HepG2 (cell line): Measurements from ENCODE around the gene XPO1. TPM values are rescaled to one million over a fixed set of nuclear protein-coding genes. Genes with fewer than 3 reads are reported as not detected.

Experiments used
- HBP1 ChIP-seq: IDR thresholded peaks from 2 replicates; pipeline ENCODE4 v1.6.1; 2016; ENCODE audit warnings: low read depth, control low read depth
- HNF4A ChIP-seq: sonication (generic); formaldehyde crosslinking; IDR thresholded peaks from 2 replicates; pipeline ENCODE4 v1.4.0; 2020; ENCODE audit warnings: missing genetic modification reagents
- ISL2 ChIP-seq: sonication (generic); formaldehyde crosslinking; IDR thresholded peaks from 2 replicates; pipeline ENCODE4 v1.5.0; 2020; ENCODE audit warnings: missing genetic modification reagents
- KDM1A ChIP-seq: IDR thresholded peaks from 2 replicates; pipeline ENCODE4 v1.6.1; 2016; ENCODE audit warnings: missing compliant biosample characterization
- LCORL ChIP-seq, 2 experiments: fragments of 450-650 bp in 1 of 2; sonication (generic) in 1 of 2; formaldehyde crosslinking in 1 of 2; IDR thresholded peaks; 2 replicates each; pipeline versions ENCODE4 v1.5.0 to v1.6.1; 2017 to 2020; ENCODE audit warnings: antibody characterized with exemption in 1 of 2, missing genetic modification reagents in 1 of 2
- MXI1 ChIP-seq: IDR thresholded peaks from 3 replicates; pipeline ENCODE4 v1.6.1; 2012; ENCODE audit warnings: low read depth, low read length, inconsistent platforms, borderline replicate concordance
- NFAT5 ChIP-seq: sonication (generic); formaldehyde crosslinking; IDR thresholded peaks from 2 replicates; pipeline ENCODE4 v1.4.0; 2020; ENCODE audit warnings: missing genetic modification reagents
- RNF219 ChIP-seq: sonication (generic); formaldehyde crosslinking; IDR thresholded peaks from 2 replicates; pipeline ENCODE4 v1.5.0; 2020; ENCODE audit warnings: mild to moderate bottlenecking, missing genetic modification reagents
- SIN3B ChIP-seq: fragments of 150-350 bp; IDR thresholded peaks from 2 replicates; pipeline ENCODE4 v1.6.1; 2014; ENCODE audit warnings: low read length
- SKI ChIP-seq: fragments of 450-650 bp; IDR thresholded peaks from one replicate; pipeline ENCODE4 v1.6.1; 2018; ENCODE audit warnings: mild to moderate bottlenecking; ENCODE audit not compliant: partially characterized antibody
- STAT5B ChIP-seq: sonication (generic); formaldehyde crosslinking; IDR thresholded peaks from 2 replicates; pipeline ENCODE4 v1.4.0; 2020; ENCODE audit warnings: missing genetic modification reagents
- TBL1XR1 ChIP-seq: fragments of 150-350 bp; IDR thresholded peaks from 2 replicates; pipeline ENCODE4 v1.6.1; 2014; ENCODE audit warnings: borderline replicate concordance, low read length; ENCODE audit not compliant: partially characterized antibody
- TOE1 ChIP-seq: sonication (generic); formaldehyde crosslinking; IDR thresholded peaks from 2 replicates; pipeline ENCODE4 v1.4.0; 2020; ENCODE audit warnings: mild to moderate bottlenecking, missing genetic modification reagents
- TP53 ChIP-seq: sonication (generic); formaldehyde crosslinking; conservative IDR thresholded peaks from 2 replicates; pipeline ENCODE4 v1.4.0; 2020; ENCODE audit warnings: missing genetic modification reagents
- ZNF10 ChIP-seq: sonication (generic); formaldehyde crosslinking; IDR thresholded peaks from 2 replicates; pipeline ENCODE4 v1.4.0; 2020; ENCODE audit warnings: mild to moderate bottlenecking, low read depth, missing genetic modification reagents, borderline replicate concordance
- ZNF17 ChIP-seq: sonication (generic); formaldehyde crosslinking; IDR thresholded peaks from 2 replicates; pipeline ENCODE4 v1.5.0; 2020; ENCODE audit warnings: mild to moderate bottlenecking, missing genetic modification reagents
- ZNF235 ChIP-seq: sonication (generic); formaldehyde crosslinking; IDR thresholded peaks from 2 replicates; pipeline ENCODE4 v1.8.1; 2023; ENCODE audit warnings: mild to moderate bottlenecking, missing genetic modification reagents, borderline replicate concordance
- ZNF24 ChIP-seq: fragments of 450-650 bp; IDR thresholded peaks from 2 replicates; pipeline ENCODE4 v1.6.1; 2017; ENCODE audit warnings: antibody characterized with exemption, mild to moderate bottlenecking
- polyA plus RNA-seq, 8 experiments: library from polyadenylated mRNA; depleted of rRNA in 3 of 8; stranded (reverse) in 7 of 8; unstranded in 1 of 8; fragments of >200 nt; fragmentation: Illumina TruSeq in 4 of 8; extraction: Trizol in 4 of 8; gene quantifications; 2 replicates each; pipeline versions ENCODE4 v1.2.1 to v1.2.3, GENCODE V29; 2011 to 2016; ENCODE audit warnings: low read depth in 4 of 8, missing spikeins in 1 of 8, mixed read lengths in 1 of 8; ENCODE audit not compliant: insufficient read depth in 1 of 8
- total RNA-seq, 5 experiments: library from RNA; depleted of rRNA; stranded (reverse); fragments of >200 nt; fragmentation: Illumina TruSeq; extraction: Trizol; gene quantifications; 2 replicates each; pipeline ENCODE4 v1.2.3, GENCODE V29; 2016; ENCODE audit warnings: low read depth in 1 of 5
- TF ChIP-seq, protein P1 (sequence below): sonication (generic); formaldehyde crosslinking; IDR thresholded peaks from 2 replicates; pipeline ENCODE4 v1.8.1; 2023; ENCODE audit warnings: mild to moderate bottlenecking, missing genetic modification reagents

Gene XPO1
- total and polyA plus RNA-seq, 2 of the 13 experiments (the other 11 are each of a cell fraction or from before 2014, with no cell fraction given): 67.4 to 212 TPM

DNA sequence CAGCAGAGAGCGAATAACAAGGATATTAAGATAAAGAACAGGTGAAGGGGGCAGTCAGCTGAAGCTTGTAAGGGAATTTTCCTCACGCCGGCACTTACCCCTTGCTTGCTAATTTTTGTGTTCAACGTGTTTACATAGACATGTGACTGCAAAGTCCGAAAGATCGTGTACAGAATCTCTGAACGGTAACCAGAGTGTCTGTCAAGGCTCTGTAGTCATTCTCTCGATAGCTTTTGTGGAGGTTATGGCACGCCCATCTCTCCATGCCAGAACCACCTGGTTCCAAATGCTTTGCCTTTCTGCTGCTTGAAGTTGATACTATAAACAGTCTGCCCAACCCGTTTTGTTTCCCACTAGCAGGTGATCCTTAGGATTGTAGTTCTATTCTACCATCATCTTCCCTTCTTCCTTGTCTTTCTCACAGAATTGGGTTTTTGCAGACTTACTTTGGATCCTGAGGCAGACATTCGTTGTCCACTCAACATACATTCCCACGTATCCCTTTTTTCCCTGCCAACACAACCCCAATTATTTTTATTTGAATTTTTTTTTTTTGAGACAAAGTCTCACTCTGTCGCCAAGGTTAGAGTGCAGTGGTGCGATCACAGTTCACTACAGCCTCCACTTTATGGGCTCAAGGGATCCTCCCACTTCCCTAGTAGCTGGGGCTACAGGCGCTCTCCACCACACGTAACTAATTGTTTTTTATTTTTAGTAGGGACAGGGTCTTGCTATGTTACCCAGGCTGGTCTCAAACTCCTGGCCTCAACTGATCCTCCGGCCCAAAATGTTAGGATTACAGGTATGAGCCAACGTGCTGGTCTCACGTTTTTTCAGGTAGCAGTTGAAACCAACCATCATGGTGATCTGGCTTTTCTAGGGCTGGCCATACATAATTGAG is 66.0 kb downstream of the XPO1 start (continued):
- TF ChIP-seq HBP1 (peak; percentile 50; the same call in 1 of the 2 replicates), STAT5B (CRISPR knock-in tag) (no peak), TBL1XR1 (peak; percentile 8), ZNF235 (no peak), TOE1 (CRISPR knock-in tag) (no peak), SKI (peak; percentile 30), ISL2 (CRISPR knock-in tag) (no peak), TP53 (CRISPR knock-in tag) (no peak), KDM1A (CRISPR knock-in tag) (no peak), NFAT5 (CRISPR knock-in tag) (peak; percentile 21; the same call in 1 of the 2 replicates), MXI1 (peak; percentile 89; the same call in 2 of the 3 replicates), RNF219 (CRISPR knock-in tag) (no peak; the same call in 1 of the 2 replicates), ZNF17 (CRISPR knock-in tag) (no peak), SIN3B (no peak), LCORL (IDR thresholded peaks at IDR 0.05) (no peak), LCORL (CRISPR knock-in tag; IDR thresholded peaks at IDR 0.05) (no peak), ZNF24 (no peak), HNF4A (CRISPR knock-in tag) (peak; percentile 80), ZNF10 (CRISPR knock-in tag) (no peak)
- TF ChIP-seq, protein P1, sequence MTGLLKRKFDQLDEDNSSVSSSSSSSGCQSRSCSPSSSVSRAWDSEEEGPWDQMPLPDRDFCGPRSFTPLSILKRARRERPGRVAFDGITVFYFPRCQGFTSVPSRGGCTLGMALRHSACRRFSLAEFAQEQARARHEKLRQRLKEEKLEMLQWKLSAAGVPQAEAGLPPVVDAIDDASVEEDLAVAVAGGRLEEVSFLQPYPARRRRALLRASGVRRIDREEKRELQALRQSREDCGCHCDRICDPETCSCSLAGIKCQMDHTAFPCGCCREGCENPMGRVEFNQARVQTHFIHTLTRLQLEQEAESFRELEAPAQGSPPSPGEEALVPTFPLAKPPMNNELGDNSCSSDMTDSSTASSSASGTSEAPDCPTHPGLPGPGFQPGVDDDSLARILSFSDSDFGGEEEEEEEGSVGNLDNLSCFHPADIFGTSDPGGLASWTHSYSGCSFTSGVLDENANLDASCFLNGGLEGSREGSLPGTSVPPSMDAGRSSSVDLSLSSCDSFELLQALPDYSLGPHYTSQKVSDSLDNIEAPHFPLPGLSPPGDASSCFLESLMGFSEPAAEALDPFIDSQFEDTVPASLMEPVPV: 0 out of 2 replicates have a peak, but pooled peaks have one; percentile 20
